ENCODE measurements around the gene APOH.

APOH gene

DNA sequence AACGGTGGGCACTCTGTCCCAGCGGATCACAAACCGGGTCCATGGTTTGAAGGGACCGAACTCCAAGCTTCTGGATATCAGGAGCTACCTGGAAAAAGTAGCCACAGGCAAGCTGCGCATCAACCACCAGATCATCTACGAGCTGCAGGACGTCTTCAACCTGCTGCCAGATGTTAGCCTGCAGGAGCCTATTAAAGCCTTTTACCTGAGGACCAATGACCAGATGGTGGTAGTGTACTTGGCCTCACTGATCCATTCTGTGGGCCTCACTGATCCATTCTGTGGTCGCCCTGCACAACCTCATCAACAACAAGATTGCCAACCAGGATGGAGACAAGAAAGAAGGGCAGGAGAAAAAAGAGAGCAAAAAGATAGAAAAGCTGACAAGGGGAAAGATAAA is 31.0 kb downstream of the APOH start:
- H3K4me3 ChIP-seq (ENCODE audit: low read depth, low read length) = no peak overlapping the region

DNA sequence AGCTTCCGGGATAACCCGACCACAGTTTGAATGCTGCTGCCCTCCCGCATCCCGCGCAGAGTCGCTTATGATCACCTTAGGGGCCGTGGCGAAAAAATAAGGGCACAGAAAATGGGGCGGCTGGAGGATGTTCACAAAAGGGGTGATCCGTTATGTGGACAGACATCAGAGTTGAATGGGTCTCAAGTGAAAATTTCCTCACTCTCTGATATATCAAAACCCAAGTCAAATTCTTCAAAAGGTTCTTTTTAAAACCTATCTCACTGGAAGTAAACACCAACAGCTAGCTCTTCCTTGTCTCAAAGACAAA is 36.9 kb downstream of the APOH start:
- H3K4me3 ChIP-seq (ENCODE audit: low read depth, low read length) = peak overlapping the region; percentile 25

DNA sequence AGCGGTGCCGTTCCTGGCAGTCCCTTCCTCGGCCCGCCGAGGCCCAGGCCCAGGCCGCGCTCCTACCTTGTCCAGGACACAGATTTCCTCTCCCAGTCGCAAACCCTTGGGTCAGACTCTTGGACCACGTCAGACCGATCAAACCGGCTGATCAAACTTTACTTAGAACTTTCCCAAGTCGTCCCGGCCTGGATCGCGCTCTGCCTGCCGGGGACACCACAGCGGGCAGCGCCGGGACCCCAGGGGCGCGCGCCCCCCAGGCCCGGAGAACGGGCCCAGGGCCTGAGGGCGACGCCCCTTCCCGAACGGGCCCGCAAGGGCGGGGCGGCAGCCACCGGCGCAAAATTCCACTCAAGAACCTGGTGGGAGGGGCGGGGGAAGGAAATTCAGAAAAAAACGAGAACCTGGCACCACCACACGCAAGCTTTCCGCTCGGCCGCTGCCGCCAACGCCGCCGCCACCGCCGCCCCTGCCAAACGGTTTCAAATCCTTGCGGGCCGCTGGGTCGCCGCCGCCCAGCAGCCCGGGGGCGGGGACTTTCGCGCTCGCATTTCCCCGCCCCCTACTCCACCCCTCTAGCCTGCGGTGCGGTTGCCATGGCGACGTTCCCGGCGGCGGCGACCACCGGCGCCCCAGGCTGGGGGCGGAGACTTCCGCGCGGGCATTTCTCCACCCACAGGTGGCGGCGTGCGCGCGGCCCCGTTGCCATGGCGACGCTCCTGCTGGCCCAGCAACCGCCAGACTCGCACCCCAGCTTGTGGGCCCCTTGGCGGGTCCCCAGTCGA is 37.4 kb downstream of the APOH start, which contains the start of gene CEP112:
TSS of gene CEP112 (minus strand) at position 541 of the 785 bp plus-strand sequence.
- H3K4me3 ChIP-seq (ENCODE audit: low read depth, low read length) = peak within 1 kb of the TSS; percentile 62

GRCh38 chr17:66190738-66191592 is 38.2 kb downstream of the APOH start:
- peak overlapping the region; percentile 62 for H3K4me3 ChIP-seq (ENCODE audit: low read depth, low read length)

GRCh38 chr17:66187718-66188117 is 41.5 kb downstream of the APOH start:
- no peak overlapping the region for H3K4me3 ChIP-seq (ENCODE audit: low read depth, low read length)

DNA sequence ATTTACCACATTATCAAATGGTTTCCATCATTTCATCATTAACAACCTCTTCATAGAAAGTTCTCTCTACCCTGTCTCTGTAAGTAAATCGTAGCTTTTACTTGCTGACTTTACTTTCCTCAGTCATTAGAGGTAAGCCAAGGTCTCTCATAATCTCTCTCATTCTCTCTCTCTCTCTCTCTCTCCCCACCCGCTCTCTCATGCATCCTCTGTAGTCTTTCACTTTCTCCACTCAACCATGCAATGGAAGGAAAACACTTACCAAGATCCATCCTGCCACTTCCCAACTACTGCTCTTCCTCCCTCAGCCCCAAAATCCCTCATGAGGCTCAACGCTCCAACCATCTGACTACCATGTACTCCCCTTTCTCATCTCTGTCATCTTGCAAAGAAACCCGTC is 43.4 kb downstream of the APOH start:
- no peak overlapping the region for H3K4me3 ChIP-seq (ENCODE audit: low read depth, low read length)

- no peak overlapping the region for H3K4me3 ChIP-seq (ENCODE audit: low read depth, low read length)
Measured at GRCh38 chr17:66184392-66184791, 44.8 kb downstream of the APOH start.

DNA sequence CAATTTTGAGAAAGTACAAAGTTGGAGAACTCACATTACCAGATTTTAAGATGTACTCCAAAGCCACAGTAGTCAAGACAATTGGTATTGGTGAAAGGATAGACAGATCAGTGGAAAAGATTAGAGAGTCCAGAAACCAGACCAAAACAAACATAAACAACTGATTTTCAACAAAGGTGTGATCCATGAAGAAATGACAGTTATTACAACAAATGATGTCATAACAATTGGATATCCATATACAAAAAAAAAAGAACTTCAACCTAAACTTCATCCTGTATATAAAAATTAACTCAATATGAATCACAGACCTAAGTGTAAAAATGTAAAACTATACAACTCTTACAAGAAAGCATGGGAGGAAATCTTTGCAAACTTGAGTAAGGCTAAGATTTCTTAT is 45.7 kb downstream of the APOH start:
- no peak overlapping the region for H3K4me3 ChIP-seq (ENCODE audit: low read depth, low read length)

GRCh38 chr17:66178642-66179041 is 50.6 kb downstream of the APOH start:
- no peak overlapping the region for H3K4me3 ChIP-seq (ENCODE audit: low read depth, low read length)

GRCh38 chr17:66177048-66177447 is 52.2 kb downstream of the APOH start:
- H3K4me3 ChIP-seq (ENCODE audit: low read depth, low read length) = no peak overlapping the region

DNA sequence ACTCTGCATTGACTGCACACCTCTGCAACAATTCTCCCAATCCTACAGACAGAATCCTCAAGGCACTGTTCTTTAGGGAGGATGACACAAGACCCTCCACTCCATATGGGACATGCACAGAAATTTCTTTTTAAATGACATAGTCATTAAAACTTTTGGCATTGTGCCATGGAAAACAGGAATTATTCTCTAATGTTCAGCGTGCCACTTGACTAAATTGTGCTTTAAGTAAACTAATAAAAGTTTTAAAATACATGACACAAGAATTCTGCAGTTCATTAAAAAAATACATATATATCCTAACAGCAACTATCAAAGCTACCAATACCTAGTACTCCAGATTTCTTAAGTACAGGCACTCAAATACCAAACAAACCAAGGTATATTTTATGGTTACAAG is 53.3 kb downstream of the APOH start:
- H3K4me3 ChIP-seq (ENCODE audit: low read depth, low read length) = no peak overlapping the region

DNA sequence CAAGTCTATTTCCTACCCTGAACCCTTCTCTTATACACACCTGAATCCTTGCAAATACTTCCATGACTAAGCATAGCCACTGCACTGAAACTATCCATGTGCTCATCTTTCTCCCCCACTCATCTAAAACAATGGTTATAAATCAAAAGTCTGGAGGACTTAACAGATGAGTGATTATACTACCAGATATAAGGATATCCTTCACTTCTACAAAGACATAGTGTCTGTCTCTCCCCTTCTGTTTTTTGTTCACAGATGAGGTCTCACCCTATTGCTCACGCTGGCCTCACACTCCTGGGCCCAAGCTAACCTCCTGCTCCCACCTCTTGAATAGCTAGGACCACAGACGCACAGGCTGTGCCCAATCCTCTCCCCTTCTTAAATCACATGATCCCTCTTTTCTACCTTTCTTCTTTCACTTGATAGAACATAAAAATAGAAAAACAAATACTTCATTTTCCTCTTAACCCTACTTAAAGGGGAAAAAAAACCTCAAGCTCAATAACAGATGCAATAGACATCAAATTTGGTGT is 56.5 kb downstream of the APOH start:
- no peak overlapping the region for H3K4me3 ChIP-seq (ENCODE audit: low read depth, low read length)

GRCh38 chr17:66172144-66172543 is 57.1 kb downstream of the APOH start:
- H3K4me3 ChIP-seq (ENCODE audit: low read depth, low read length) = no peak overlapping the region

- no peak overlapping the region for H3K4me3 ChIP-seq (ENCODE audit: low read depth, low read length)
Measured at GRCh38 chr17:66171692-66172091, 57.5 kb downstream of the APOH start.

GRCh38 chr17:66171172-66171571 is 58.0 kb downstream of the APOH start:
- no peak overlapping the region for H3K4me3 ChIP-seq (ENCODE audit: low read depth, low read length)

DNA sequence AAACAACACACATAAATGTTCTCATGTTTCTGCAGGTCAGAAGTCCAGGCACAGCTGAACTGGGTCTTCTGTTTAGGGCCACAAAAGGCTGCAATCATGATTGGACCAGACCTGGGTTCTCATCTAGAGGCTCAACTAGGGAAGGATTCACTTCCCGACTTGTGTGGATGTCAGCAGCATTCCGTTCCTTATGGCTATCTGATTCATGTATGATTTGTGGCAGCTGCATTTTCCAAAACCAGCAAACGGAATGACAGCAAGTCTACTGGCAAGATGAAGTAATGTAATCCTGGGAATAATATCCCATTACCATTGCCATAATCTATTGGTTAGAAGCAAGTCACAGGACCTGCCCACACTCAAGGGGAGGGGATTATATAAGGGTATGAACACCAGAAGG is 59.4 kb downstream of the APOH start:
- no peak overlapping the region for H3K4me3 ChIP-seq (ENCODE audit: low read depth, low read length)

DNA sequence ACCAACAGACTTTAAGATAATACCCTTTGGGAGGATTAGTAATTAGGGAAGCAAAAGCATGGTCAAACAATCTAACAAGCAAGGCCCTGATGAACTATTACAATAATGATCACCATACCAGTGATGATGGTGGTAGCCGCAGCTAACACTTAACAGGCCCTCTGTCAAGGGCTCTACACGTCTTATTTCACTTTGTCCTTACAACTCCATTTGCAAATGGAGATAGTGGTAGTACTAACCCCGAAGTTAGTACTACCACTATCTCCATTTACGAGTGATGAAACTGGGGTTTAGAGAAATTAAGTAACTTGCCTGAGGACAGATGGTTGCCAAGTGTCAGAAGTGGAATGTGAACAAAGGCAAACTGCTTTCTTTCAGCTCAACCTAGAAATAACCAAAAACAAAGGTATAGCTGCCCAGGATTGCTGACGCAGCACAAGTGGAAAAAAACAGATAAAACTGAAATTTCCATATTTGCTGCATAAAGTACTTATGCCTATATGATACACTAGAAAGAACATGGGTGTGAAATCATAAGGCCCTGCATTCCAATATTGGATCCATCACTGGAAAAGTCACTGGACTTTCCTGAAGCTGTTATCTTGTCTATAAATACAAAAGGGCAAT is 61.9 kb downstream of the APOH start:
- no peak overlapping the region for H3K4me3 ChIP-seq (ENCODE audit: low read depth, low read length)

DNA sequence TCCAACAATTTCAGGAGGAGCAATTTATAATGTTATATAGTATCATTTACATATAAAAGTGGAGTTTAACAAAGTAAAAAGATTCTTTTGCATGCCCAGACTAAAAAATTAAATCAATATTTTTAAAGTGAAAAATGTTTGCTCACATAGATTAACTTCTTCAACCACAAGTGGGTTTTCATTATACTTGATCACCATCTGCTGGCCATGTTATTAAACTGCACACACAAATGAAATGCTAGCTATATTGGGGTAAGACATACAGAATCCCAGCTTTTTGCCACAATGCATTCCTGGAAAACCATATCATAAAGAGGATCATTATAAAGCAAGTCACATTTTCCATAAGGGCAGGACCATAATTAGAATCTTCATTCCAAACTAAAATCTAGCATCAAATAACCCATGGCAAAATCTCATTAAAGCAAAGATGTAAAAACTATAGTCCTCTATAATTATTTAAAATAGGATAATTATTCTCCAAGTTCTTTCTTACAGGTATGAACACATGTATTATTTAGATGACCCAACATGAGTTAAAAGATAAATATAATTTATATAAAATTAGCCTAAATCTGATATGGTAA is 63.6 kb downstream of the APOH start:
- no peak overlapping the region for H3K4me3 ChIP-seq (ENCODE audit: low read depth, low read length)

Measured in iPS-11a (cell line).